C4-2B (cell line): ENCODE results near the gene RAB1A.

Experiments
- H3K27ac ChIP-seq: fragments of 450-650 bp; 2 replicates; pipeline ENCODE4 v1.5.1; 2017
- CTCF ChIP-seq: fragments of 450-650 bp; conservative IDR thresholded peaks from 2 replicates; pipeline ENCODE4 v1.5.1; 2017; ENCODE audit warnings: mild to moderate bottlenecking
- ZFX ChIP-seq: fragments of 450-650 bp; IDR thresholded peaks from 2 replicates; pipeline ENCODE4 v1.6.1; 2017

The RAB1A gene

GRCh38 chr2:65040400-65041261 lies 89.3 kb downstream of the RAB1A start:
- no peak overlapping the region for H3K27ac ChIP-seq
- TF ChIP-seq CTCF, result peak; percentile 82
- TF ChIP-seq ZFX, result no peak

GRCh38 chr2:65039640-65040039 lies 90.3 kb downstream of the RAB1A start:
- TF ChIP-seq CTCF (no peak), ZFX (no peak)
- H3K27ac ChIP-seq, result no peak overlapping the region

- no peak overlapping the region for H3K27ac ChIP-seq
- no peak for TF ChIP-seq ZFX
- no peak for TF ChIP-seq CTCF
Observed at GRCh38 chr2:65037178-65037577, 92.7 kb downstream of the RAB1A start.
